NT2/D1 (cell line): ENCODE results near the gene CCNB2.

ENCODE experiments used
- SUZ12 ChIP-seq: IDR thresholded peaks from 2 replicates; pipeline ENCODE4 v1.6.1; 2011; ENCODE audit not compliant: insufficient read length, insufficient read depth; ENCODE audit errors: extremely low read depth
- YY1 ChIP-seq: IDR thresholded peaks from 2 replicates; pipeline ENCODE4 v1.6.1; 2011; ENCODE audit not compliant: insufficient read length, insufficient read depth

DNA sequence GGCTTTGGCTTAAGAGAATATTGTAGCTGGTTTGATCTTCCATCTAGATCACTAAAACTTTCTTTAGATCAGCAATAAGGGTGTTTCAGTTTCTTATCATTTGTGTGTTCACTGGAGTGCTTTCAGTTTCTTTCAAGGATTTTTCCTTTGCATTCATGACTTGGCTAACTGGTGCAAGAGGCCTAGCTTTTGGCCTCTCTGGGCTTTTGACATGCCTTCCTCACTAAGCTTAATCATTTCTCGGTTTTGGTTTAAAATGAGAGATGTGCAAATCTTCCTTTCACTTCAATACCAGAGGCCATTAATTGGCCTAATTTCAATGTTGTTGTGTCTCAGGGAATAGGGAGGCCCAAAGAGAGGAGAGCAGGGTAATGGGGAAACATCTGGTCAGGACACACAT lies 30.3 kb upstream of the CCNB2 start:
- TF ChIP-seq SUZ12 (no peak), YY1 (no peak)
